SK-N-SH (cell line): Measurements from ENCODE around the gene DMKN. TPM values are rescaled to one million over a fixed set of nuclear protein-coding genes. Genes with fewer than 3 reads are reported as not detected.

Experiments
- CTCF ChIA-PET: fragments of 300-600, 350-600 bp; formaldehyde crosslinking; extraction: SDS; loops from one replicate; lab custom pipeline; 2021; lab: Yijun Ruan, JAX
- POLR2A ChIA-PET: fragments of 350-600 bp; sonication (Branson Sonifier 250); formaldehyde crosslinking; extraction: SDS; loops from one replicate; lab custom pipeline; 2020; ENCODE audit warnings: antibody characterized with exemption, inconsistent platforms; lab: Yijun Ruan, JAX
- DNase-seq: peaks from one replicate; pipeline ENCODE4 v3.0.0; 2012
- H2AFZ ChIP-seq: fragments of 200-600 bp; sonication (generic); 2 replicates; pipeline ENCODE4 v1.8.1; 2016; ENCODE audit warnings: antibody characterized with exemption, mild to moderate bottlenecking, low read depth
- H3F3A ChIP-seq: fragments of 200-600 bp; sonication (generic); replicated peaks from 2 replicates; pipeline ENCODE3; 2016; ENCODE audit warnings: antibody characterized with exemption, mild to moderate bottlenecking; ENCODE audit not compliant: insufficient read depth
- H3K27ac ChIP-seq, 2 experiments: fragments of 200-500 bp in 1 of 2; fragments of 200-600 bp in 1 of 2; sonication (Bioruptor generic) in 1 of 2; sonication (generic), shearing (Covaris generic) in 1 of 2; 2 replicates each; pipeline versions ENCODE4 v1.5.1 to v1.6.1; 2014 to 2016; ENCODE audit warnings: low read depth in 2 of 2, inconsistent platforms in 1 of 2, low read length in 1 of 2, mild to moderate bottlenecking in 1 of 2, mixed read lengths in 1 of 2
- H3K27me3 ChIP-seq: fragments of 200-600 bp; sonication (generic), shearing (Covaris generic); 2 replicates; pipeline ENCODE4 v1.6.1; 2016; ENCODE audit warnings: mixed run types; ENCODE audit not compliant: insufficient read depth
- H3K36me3 ChIP-seq, 2 experiments: fragments of 200-500 bp in 1 of 2; fragments of 200-600 bp in 1 of 2; sonication (Bioruptor generic) in 1 of 2; sonication (generic) in 1 of 2; replicated peaks in 1 of 2; 2 replicates each; pipeline versions ENCODE3 to v1.5.1; 2014 to 2016; ENCODE audit warnings: low read length in 1 of 2, mild to moderate bottlenecking in 1 of 2; ENCODE audit not compliant: insufficient read depth in 2 of 2, control insufficient read depth in 1 of 2
- H3K4me1 ChIP-seq, 2 experiments: fragments of 200-500 bp in 1 of 2; fragments of 200-600 bp in 1 of 2; sonication (Bioruptor generic) in 1 of 2; sonication (generic), shearing (Covaris generic) in 1 of 2; 2 replicates each; pipeline versions ENCODE4 v1.5.1 to v1.6.1; 2014 to 2016; ENCODE audit warnings: low read depth in 1 of 2, low read length in 1 of 2, mixed run types in 1 of 2; ENCODE audit not compliant: insufficient read depth in 2 of 2, control insufficient read depth in 1 of 2
- H3K4me2 ChIP-seq: fragments of 200-600 bp; sonication (generic), shearing (Covaris generic); 2 replicates; pipeline ENCODE4 v1.6.1; 2017; ENCODE audit warnings: mixed run types
- H3K4me3 ChIP-seq, 2 experiments: fragments of 200-500 bp in 1 of 2; fragments of 200-600 bp in 1 of 2; sonication (Bioruptor generic) in 1 of 2; sonication (generic), shearing (Covaris generic) in 1 of 2; 2 replicates each; pipeline versions ENCODE4 v1.5.1 to v1.8.1; 2014 to 2016; ENCODE audit warnings: low read depth in 2 of 2, inconsistent platforms in 1 of 2, low read length in 1 of 2, mild to moderate bottlenecking in 1 of 2, mixed read lengths in 1 of 2, moderate library complexity in 1 of 2
- H3K79me2 ChIP-seq: fragments of 200-600 bp; sonication (generic); 2 replicates; pipeline ENCODE4 v1.8.1; 2017; ENCODE audit warnings: mild to moderate bottlenecking; ENCODE audit not compliant: insufficient read depth
- H3K9ac ChIP-seq: fragments of 200-600 bp; sonication (generic); 2 replicates; pipeline ENCODE4 v1.6.1; 2017; ENCODE audit warnings: mixed run types
- H3K9me2 ChIP-seq: fragments of 200-600 bp; sonication (generic); 2 replicates; pipeline ENCODE4 v1.6.1; 2017; ENCODE audit warnings: mixed run types
- H3K9me3 ChIP-seq: fragments of 200-600 bp; sonication (generic); 2 replicates; pipeline ENCODE4 v1.6.1; 2017; ENCODE audit warnings: mixed run types, mild to moderate bottlenecking, moderate library complexity
- H4K20me1 ChIP-seq: fragments of 200-600 bp; sonication (generic); 2 replicates; pipeline ENCODE4 v1.6.1; 2017; ENCODE audit warnings: mild to moderate bottlenecking, mixed run types; ENCODE audit not compliant: insufficient read depth
- ELF1 ChIP-seq: IDR thresholded peaks from 2 replicates; pipeline ENCODE4 v1.4.0; 2012
- EP300 ChIP-seq, 2 experiments: IDR thresholded peaks; 2 replicates each; pipeline versions ENCODE4 v1.4.0 to v1.6.1; 2012; ENCODE audit warnings: borderline replicate concordance in 1 of 2, low read depth in 1 of 2, low read length in 1 of 2
- FOSL2 ChIP-seq: IDR thresholded peaks from 2 replicates; pipeline ENCODE4 v1.4.0; 2012; ENCODE audit warnings: low read depth, mild to moderate bottlenecking, moderate library complexity, borderline replicate concordance
- GABPA ChIP-seq: IDR thresholded peaks from 2 replicates; pipeline ENCODE4 v1.4.0; 2012; ENCODE audit warnings: low read depth, mild to moderate bottlenecking
- JUND ChIP-seq: IDR thresholded peaks from 2 replicates; pipeline ENCODE4 v1.4.0; 2012
- MXI1 ChIP-seq: IDR thresholded peaks from 2 replicates; pipeline ENCODE4 v1.6.1; 2012; ENCODE audit warnings: mild to moderate bottlenecking, low read depth, low read length, improper control_type of control experiment
- RAD21 ChIP-seq: IDR thresholded peaks from 2 replicates; pipeline ENCODE4 v1.6.1; 2012; ENCODE audit warnings: mild to moderate bottlenecking, low read length
- RFX5 ChIP-seq: IDR thresholded peaks from 2 replicates; pipeline ENCODE4 v1.6.1; 2012; ENCODE audit warnings: mild to moderate bottlenecking, improper control_type of control experiment, low read length
- SIN3A ChIP-seq: IDR thresholded peaks from 2 replicates; pipeline ENCODE4 v1.6.1; 2012; ENCODE audit warnings: low read depth, mild to moderate bottlenecking, low read length, moderate library complexity, borderline replicate concordance
- SMC3 ChIP-seq: IDR thresholded peaks from 2 replicates; pipeline ENCODE4 v1.6.1; 2012; ENCODE audit warnings: low read depth, low read length, improper control_type of control experiment
- TCF12 ChIP-seq: IDR thresholded peaks from 2 replicates; pipeline ENCODE4 v1.4.0; 2012
- TEAD4 ChIP-seq: IDR thresholded peaks from 2 replicates; pipeline ENCODE4 v1.4.0; 2012; ENCODE audit warnings: mild to moderate bottlenecking, borderline replicate concordance; ENCODE audit not compliant: insufficient read depth
- WGBS: methylation state at CpG from one replicate; pipeline ENCODE4 v1.1.6; 2017; ENCODE audit warnings: low lambda C conversion rate; 5-methylcytosine and 5-hydroxymethylcytosine counted together
- polyA plus RNA-seq, 3 experiments: library from polyadenylated mRNA; depleted of rRNA; stranded (reverse); fragments of >200 nt; gene quantifications; 2 replicates each; pipeline ENCODE4 v1.2.3, GENCODE V29; 2012
- TF ChIP-seq, protein P1 (sequence below): fragments of 150-350 bp; IDR thresholded peaks from 2 replicates; pipeline ENCODE4 v1.6.1; 2017; ENCODE audit warnings: antibody characterized with exemption, low read length, low read depth, borderline replicate concordance
- TF ChIP-seq, protein P2 (sequence below): IDR thresholded peaks from 2 replicates; pipeline ENCODE4 v1.6.1; 2012; ENCODE audit warnings: mild to moderate bottlenecking, low read depth, low read length, moderate library complexity
- TF ChIP-seq, protein P3 (sequence below): IDR thresholded peaks from 2 replicates; pipeline ENCODE4 v1.4.0; 2012; ENCODE audit warnings: low read depth, borderline replicate concordance
- TF ChIP-seq, protein P4 (sequence below): fragments of 200-600 bp; sonication (generic); IDR thresholded peaks from 2 replicates; pipeline ENCODE4 v1.6.1; 2017; ENCODE audit warnings: antibody characterized with exemption, mild to moderate bottlenecking, moderate library complexity

Gene DMKN
- polyA plus RNA-seq, 1 of the 3 experiments (the other 2 are of a cell fraction), result not detected

DNA sequence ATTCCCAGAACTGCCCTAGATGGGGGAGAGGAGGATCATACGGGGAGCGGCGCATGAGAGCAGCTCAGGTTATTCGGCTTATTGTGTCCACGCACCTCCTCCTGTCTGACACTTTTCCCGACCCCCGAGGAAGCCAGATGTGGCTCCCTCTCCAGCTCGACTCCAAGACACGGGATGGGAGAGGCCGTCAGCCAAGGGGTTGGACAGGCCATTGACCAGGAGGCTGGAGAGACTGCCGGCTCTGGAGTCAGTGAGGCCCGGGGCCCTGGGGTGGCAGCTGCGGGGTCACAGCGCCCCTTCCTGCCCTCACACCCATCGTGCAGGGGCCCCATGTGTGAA lies 2.9 kb downstream of the DMKN start (continued):
- TF ChIP-seq MXI1, result no peak

DNA sequence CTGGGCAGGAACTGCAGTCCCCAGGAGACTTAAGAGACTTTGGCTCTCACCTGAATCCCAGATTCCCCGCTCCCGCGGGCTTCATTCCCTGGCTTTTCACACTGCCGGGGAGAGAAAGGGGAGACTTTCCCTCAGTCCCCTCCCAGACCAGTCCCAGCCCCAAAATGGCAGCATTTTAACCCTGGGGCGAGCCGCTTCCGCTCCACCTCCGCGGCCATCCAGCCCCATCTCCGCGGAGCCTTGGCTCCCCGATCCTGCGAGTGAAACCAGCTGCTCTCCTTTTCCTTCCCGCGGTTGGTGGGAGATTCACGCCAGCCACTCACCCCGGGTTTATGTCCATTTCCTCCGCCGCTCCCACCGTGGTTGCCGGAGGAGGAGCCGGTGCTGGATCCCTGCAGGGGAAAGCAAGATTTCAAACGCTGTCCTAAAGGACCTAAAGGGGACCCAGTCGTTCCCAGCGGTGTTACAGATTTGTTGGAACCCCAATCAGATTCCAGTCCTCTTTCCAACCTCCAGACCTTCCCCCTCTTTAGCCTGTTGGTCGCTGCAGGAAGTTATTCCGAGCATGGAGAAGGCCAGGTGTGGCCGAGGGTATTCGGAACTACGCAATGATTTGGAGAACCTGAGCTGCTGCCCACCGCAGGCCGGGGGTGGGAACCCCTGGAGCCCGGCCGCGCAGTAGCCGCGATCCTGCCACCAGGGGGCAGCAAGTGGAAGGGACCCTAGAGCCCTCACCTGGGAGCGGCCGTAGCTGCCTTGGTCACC lies 3.4 kb downstream of the DMKN start:
- no peaks in the 10 kb centered on the region for H3K9me3 ChIP-seq
- no peak for TF ChIP-seq SIN3A
- TF ChIP-seq SMC3, result peak; percentile 37; the same call in 1 of the 2 replicates
- peak; percentile 61; the same call in 1 of the 2 replicates for TF ChIP-seq TEAD4
- peak; percentile 42 for TF ChIP-seq RAD21
- no peak for TF ChIP-seq JUND
- no peak for TF ChIP-seq GABPA
- TF ChIP-seq TCF12, result no peak
- TF ChIP-seq ELF1, result no peak
- no peak for TF ChIP-seq FOSL2
- TF ChIP-seq, protein P1, sequence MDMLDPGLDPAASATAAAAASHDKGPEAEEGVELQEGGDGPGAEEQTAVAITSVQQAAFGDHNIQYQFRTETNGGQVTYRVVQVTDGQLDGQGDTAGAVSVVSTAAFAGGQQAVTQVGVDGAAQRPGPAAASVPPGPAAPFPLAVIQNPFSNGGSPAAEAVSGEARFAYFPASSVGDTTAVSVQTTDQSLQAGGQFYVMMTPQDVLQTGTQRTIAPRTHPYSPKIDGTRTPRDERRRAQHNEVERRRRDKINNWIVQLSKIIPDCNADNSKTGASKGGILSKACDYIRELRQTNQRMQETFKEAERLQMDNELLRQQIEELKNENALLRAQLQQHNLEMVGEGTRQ, result no peak
- TF ChIP-seq, protein P2, sequence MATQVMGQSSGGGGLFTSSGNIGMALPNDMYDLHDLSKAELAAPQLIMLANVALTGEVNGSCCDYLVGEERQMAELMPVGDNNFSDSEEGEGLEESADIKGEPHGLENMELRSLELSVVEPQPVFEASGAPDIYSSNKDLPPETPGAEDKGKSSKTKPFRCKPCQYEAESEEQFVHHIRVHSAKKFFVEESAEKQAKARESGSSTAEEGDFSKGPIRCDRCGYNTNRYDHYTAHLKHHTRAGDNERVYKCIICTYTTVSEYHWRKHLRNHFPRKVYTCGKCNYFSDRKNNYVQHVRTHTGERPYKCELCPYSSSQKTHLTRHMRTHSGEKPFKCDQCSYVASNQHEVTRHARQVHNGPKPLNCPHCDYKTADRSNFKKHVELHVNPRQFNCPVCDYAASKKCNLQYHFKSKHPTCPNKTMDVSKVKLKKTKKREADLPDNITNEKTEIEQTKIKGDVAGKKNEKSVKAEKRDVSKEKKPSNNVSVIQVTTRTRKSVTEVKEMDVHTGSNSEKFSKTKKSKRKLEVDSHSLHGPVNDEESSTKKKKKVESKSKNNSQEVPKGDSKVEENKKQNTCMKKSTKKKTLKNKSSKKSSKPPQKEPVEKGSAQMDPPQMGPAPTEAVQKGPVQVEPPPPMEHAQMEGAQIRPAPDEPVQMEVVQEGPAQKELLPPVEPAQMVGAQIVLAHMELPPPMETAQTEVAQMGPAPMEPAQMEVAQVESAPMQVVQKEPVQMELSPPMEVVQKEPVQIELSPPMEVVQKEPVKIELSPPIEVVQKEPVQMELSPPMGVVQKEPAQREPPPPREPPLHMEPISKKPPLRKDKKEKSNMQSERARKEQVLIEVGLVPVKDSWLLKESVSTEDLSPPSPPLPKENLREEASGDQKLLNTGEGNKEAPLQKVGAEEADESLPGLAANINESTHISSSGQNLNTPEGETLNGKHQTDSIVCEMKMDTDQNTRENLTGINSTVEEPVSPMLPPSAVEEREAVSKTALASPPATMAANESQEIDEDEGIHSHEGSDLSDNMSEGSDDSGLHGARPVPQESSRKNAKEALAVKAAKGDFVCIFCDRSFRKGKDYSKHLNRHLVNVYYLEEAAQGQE, result no peak
- no peak for TF ChIP-seq EP300 (IDR thresholded peaks at IDR 0.05; ENCODE audit: borderline replicate concordance in 1 of 2, low read depth in 1 of 2, low read length in 1 of 2)
- TF ChIP-seq, protein P3, sequence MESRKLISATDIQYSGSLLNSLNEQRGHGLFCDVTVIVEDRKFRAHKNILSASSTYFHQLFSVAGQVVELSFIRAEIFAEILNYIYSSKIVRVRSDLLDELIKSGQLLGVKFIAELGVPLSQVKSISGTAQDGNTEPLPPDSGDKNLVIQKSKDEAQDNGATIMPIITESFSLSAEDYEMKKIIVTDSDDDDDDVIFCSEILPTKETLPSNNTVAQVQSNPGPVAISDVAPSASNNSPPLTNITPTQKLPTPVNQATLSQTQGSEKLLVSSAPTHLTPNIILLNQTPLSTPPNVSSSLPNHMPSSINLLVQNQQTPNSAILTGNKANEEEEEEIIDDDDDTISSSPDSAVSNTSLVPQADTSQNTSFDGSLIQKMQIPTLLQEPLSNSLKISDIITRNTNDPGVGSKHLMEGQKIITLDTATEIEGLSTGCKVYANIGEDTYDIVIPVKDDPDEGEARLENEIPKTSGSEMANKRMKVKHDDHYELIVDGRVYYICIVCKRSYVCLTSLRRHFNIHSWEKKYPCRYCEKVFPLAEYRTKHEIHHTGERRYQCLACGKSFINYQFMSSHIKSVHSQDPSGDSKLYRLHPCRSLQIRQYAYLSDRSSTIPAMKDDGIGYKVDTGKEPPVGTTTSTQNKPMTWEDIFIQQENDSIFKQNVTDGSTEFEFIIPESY, result no peak
- no peak for TF ChIP-seq RFX5
- TF ChIP-seq, protein P4, sequence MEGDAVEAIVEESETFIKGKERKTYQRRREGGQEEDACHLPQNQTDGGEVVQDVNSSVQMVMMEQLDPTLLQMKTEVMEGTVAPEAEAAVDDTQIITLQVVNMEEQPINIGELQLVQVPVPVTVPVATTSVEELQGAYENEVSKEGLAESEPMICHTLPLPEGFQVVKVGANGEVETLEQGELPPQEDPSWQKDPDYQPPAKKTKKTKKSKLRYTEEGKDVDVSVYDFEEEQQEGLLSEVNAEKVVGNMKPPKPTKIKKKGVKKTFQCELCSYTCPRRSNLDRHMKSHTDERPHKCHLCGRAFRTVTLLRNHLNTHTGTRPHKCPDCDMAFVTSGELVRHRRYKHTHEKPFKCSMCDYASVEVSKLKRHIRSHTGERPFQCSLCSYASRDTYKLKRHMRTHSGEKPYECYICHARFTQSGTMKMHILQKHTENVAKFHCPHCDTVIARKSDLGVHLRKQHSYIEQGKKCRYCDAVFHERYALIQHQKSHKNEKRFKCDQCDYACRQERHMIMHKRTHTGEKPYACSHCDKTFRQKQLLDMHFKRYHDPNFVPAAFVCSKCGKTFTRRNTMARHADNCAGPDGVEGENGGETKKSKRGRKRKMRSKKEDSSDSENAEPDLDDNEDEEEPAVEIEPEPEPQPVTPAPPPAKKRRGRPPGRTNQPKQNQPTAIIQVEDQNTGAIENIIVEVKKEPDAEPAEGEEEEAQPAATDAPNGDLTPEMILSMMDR, result peak; percentile 88
- peak overlapping the region in 1 of 2 experiments; percentile 46; a peak in 1 of 4 replicates for H3K4me3 ChIP-seq
- under 1% methylated on average over 33 of the region's 39 CpGs for WGBS
- no peak overlapping the region for H3K9ac ChIP-seq
- CTCF ChIA-PET, result interaction anchor here (0.5 to 8.3 kb wide), 43 partner anchors 8 to 332 kb away, joined by 3 to 127 read pairs (median 4); partner anchors contain the start of genes ATP4A, FFAR3 and KRTDAP
- no peaks in the 10 kb centered on the region; a peak in 2 of 4 replicates for H3K4me1 ChIP-seq
- DNase-seq, result peak; percentile 90
- H3F3A ChIP-seq, result no peaks in the 10 kb centered on the region
- H3K79me2 ChIP-seq, result no peaks in the 10 kb centered on the region
- H3K27ac ChIP-seq, result no peak overlapping the region
- POLR2A ChIA-PET, result interaction anchor here (0.6 kb wide), 1 partner anchor 11 kb away, joined by 4 read pairs; no protein-coding TSS in a partner anchor
- H3K9me2 ChIP-seq, result no peaks in the 10 kb centered on the region
- H2AFZ ChIP-seq, result 0 out of 2 replicates have a peak overlapping the region, but pooled peaks have one; percentile 66
- H3K27me3 ChIP-seq, result peaks cover 86% of the 10 kb centered on the region
- no peaks in the 10 kb centered on the region for H4K20me1 ChIP-seq
- H3K36me3 ChIP-seq, result no peaks in the 10 kb centered on the region
- H3K4me2 ChIP-seq, result peak overlapping the region; percentile 53
